GM12874 (cell line): ENCODE measurements around the gene NSMF.
A peak's percentile ranks its signal among the peaks of the same experiment; 100 is the strongest.

Experiments used
- TF ChIP-seq, protein P1 (sequence below): IDR thresholded peaks from 2 replicates; pipeline ENCODE4 v1.5.1; 2011; ENCODE audit warnings: low read depth, mild to moderate bottlenecking, control low read depth, low read length, moderate library complexity; ENCODE audit not compliant: insufficient read depth

Gene NSMF

GRCh38 chr9:137461663-137462395, 2.7 kb upstream of the NSMF start:
- TF ChIP-seq, protein P1, sequence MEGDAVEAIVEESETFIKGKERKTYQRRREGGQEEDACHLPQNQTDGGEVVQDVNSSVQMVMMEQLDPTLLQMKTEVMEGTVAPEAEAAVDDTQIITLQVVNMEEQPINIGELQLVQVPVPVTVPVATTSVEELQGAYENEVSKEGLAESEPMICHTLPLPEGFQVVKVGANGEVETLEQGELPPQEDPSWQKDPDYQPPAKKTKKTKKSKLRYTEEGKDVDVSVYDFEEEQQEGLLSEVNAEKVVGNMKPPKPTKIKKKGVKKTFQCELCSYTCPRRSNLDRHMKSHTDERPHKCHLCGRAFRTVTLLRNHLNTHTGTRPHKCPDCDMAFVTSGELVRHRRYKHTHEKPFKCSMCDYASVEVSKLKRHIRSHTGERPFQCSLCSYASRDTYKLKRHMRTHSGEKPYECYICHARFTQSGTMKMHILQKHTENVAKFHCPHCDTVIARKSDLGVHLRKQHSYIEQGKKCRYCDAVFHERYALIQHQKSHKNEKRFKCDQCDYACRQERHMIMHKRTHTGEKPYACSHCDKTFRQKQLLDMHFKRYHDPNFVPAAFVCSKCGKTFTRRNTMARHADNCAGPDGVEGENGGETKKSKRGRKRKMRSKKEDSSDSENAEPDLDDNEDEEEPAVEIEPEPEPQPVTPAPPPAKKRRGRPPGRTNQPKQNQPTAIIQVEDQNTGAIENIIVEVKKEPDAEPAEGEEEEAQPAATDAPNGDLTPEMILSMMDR: peak; percentile 38; the same call in 1 of the 2 replicates

- TF ChIP-seq, protein P1: no peak
Measured at GRCh38 chr9:137461316-137461662, 2.2 kb upstream of the NSMF start.

DNA sequence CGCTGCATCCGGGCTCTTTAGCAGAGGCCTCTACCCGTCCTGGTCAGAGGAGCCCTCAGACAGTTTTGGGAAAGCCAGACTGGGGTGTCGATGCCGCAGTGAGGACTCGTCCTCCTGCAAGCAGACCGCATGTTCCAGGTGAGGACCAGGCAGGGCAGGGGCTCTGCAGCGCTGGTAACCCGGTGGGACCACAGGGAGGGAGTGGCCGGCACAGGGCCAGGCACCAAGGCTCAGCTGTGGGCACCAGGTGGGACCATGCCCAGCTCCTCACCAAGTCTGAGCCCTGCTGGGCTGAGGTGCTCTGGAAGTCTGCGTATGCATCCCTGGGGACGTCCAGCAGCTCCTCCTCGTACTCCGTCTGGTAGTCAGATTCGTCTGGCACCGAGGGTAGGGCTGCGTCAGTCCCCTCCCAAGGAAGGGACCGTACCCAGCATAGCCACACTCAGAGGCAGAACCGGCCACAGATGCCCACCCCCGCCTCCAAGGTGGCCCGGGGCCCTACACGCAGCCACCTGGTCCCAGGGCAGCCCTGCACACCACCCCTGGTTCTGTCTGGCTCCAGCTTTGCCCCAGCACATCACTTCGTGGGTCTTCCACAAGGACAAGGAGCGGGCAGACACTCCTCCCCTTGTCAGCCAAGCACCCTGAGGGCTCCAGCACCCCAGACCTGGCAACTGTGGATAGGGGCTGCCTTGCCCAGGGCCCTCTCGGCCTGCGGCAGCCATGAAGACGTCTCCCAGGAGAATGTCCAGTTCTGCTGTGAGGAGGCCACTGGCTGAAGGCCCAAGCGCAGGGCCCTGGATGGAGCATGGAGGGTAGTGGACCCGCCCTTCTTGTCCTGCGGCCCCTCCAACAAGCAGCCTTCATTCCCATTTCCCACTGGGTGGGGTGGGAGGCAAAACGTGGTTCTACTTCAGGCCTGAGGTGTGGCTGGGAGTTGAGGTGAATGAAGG, 1.5 kb upstream of the NSMF start:
- TF ChIP-seq, protein P1: no peak

GRCh38 chr9:137459601-137460362, 648 bp upstream of the NSMF start:
- TF ChIP-seq, protein P1: no peak

GRCh38 chr9:137458194-137459151, 661 bp downstream of the NSMF start:
- TF ChIP-seq, protein P1: no peak

GRCh38 chr9:137457406-137458193, 1.5 kb downstream of the NSMF start:
- TF ChIP-seq, protein P1: no peak
